HG02623 (cell line): ENCODE results near the gene ARID1A.
A peak's percentile ranks its signal among the peaks of the same experiment; 100 is the strongest.

Source experiments
- ATAC-seq: cut with Tn5 transposase; IDR thresholded peaks from one replicate; pipeline ENCODE4 v1.9.1; 2021; ENCODE audit warnings: moderate library complexity; ENCODE audit not compliant: unreplicated experiment

Gene ARID1A

GRCh38 chr1:26727476-26727875, 31.7 kb downstream of the ARID1A start:
- no peak for ATAC-seq

DNA sequence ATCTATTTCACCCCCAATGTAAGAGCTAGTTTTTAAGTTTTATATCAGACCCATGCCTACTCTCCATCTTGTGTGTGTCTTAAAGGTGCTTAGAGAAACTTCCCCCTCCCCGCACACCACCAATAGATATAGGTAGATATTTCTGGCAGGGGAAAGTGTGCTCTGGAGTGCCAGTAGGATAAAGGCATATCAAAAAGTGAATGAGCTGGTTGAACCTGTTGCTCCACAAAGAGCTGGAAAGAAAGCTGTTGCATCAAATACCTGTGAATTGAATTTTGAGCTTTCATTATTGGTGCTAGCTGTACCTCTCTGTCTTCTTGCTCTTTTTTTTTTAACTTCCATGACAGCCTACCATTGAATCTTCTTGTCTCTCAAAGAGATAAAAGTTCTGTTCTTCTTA, 32.8 kb downstream of the ARID1A start:
- ATAC-seq = no peak

DNA sequence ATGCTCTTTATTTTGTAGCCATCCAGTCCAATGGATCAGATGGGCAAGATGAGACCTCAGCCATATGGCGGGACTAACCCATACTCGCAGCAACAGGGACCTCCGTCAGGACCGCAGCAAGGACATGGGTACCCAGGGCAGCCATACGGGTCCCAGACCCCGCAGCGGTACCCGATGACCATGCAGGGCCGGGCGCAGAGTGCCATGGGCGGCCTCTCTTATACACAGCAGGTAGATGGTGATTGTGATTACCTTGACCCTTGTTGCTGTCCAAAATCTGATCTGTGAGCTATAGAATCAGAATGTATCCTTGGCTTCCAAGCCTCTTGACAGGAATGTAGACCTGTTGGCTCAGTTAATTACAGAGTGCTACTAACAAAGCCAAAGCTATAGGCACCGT, 33.8 kb downstream of the ARID1A start:
- no peak for ATAC-seq

DNA sequence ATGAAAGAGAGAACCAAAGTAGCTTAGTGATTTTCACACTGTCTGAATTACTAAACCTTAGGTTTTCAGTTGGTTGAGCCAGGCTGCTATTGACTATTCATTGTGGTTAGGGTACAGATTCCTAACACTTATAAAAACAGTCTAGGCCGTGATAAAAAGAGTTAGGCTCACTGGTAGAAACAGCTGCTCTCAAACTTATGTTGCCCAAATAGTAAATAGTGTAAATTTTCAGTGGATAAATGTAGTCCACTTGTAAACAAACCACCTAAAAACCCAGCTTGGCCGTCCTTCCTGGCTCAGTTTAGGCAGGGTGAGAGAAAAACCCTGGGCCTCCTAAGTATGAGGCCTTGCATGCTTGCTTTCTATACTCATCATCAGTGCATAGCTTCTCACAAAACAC, 34.9 kb downstream of the ARID1A start:
- ATAC-seq = no peak

DNA sequence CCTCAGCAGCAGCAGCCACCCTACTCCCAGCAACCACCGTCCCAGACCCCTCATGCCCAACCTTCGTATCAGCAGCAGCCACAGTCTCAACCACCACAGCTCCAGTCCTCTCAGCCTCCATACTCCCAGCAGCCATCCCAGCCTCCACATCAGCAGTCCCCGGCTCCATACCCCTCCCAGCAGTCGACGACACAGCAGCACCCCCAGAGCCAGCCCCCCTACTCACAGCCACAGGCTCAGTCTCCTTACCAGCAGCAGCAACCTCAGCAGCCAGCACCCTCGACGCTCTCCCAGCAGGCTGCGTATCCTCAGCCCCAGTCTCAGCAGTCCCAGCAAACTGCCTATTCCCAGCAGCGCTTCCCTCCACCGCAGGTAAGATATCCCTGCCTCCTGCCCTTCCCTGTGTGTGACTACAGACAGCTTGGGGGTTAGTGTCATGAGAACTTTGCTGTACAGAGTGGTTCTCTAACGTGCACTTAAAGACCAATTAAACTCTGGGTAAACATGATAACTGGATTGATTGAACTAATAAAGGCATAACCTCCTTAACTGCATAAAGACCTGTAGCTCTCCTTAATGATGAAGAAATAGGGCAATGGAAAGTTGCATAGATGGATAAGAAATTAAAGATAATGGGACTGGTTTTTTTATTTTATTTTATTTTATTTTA, 35.6 kb downstream of the ARID1A start:
- no peak for ATAC-seq

- no peak for ATAC-seq
These were observed 37.6 kb downstream of the ARID1A start for GRCh38 chr1:26733392-26733791.

DNA sequence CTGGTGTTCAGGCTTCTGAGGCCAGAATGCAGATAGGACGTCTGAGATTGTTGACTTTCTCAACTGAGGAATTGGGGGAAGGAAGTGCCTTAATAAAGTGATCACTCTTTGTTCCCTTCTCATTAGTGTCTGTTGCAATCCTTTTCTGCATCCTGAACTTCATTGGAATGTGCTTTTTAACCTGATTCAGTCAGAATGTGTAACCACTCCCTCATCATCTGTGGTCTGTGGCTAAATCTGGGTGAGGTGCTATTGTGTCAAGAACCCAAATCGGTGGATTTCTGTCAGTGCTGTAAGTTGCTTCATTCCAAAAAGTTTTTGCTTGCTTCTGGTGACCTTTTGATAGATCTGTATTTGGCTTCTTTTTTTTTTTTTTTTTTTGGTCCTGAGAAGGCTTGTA, 38.2 kb downstream of the ARID1A start:
- ATAC-seq = no peak

DNA sequence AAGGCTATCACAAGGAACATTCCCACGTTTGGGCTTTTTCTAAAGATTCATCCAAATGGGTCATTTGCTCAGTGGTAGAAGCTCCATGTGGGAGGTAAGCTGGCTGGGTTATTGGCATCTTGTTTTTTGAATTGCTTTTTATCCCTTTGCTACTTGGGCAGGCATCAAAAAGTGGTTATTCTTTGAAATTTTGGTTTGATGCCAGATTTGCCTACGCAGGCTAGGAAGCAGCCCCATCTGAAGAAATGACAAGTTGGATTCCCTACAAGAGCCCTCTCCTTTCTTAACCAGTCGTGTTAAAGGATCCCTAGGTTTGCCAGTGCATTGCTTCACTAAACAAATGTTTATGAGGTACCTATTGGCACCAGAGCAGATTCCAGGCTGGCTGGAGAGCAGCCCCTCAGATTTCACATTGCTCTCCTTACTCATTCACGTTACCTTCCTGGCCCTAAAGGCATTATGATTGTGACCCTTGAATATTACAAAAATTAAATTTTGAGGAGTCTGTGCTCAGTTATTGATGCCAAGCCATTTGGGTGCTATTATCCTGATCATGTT, 38.8 kb downstream of the ARID1A start:
- no peak for ATAC-seq

- ATAC-seq = no peak
These were observed 43.6 kb downstream of the ARID1A start for GRCh38 chr1:26739329-26739914.

DNA sequence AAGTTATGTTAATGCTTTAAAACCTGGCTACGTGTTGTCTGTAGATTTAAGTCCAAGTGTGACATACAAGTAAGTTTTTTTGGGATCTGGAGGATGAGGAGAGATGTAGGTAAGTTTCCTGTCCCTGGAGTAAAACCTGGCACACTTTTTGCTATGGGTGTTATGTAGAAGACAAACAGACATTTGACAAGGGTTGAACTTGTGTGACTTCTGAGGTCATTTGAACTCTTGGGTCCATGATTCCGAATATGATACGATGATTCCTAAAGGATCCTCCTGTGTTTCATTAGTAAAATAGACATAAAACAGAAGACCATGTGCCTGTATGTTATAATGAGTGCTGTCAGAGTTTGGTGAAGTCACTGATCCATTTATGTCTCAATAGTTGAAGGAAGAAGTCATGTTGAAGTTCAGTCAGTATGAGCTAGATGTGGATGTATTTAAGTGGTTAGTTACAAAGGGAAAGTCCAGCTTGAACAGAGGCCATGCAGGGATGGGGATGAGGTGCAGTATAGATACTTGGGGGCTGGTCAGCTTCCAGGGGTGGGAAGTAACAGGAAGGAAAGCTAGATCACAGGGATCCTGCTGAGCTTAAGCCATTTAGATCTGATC, 44.3 kb downstream of the ARID1A start:
- no peak for ATAC-seq

- ATAC-seq = no peak
These were observed 45.1 kb downstream of the ARID1A start for GRCh38 chr1:26740952-26741351.

- no peak for ATAC-seq
These were observed 47.7 kb downstream of the ARID1A start for GRCh38 chr1:26743426-26744059.

- peak; percentile 96 for ATAC-seq
These were observed 48.5 kb downstream of the ARID1A start for GRCh38 chr1:26744075-26744959.

GRCh38 chr1:26745191-26745590, 49.4 kb downstream of the ARID1A start:
- ATAC-seq = no peak

DNA sequence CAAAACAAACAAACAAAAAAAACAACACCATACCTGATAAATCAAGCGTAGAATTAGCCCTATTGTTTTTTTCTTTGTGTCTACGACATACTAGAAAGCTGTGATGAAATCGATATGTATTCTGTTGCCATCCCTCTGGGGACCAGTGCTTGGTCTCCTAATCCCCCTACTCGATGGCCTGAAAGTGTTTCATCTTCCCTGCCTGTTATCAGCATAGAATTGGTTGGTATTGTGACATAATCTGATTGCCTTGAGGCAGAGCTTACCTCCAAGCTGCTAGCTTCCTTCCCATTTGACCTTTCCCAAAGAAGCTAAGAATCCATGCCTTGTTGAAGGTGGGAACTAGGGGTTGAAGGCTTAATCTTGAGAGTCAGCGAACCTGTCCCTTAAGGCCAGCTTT, 51.2 kb downstream of the ARID1A start:
- no peak for ATAC-seq

GRCh38 chr1:26748351-26748750, 52.5 kb downstream of the ARID1A start:
- no peak for ATAC-seq

- no peak for ATAC-seq
These were observed 53.6 kb downstream of the ARID1A start for GRCh38 chr1:26749458-26749857.

- no peak for ATAC-seq
These were observed 54.6 kb downstream of the ARID1A start for GRCh38 chr1:26750428-26750827.

DNA sequence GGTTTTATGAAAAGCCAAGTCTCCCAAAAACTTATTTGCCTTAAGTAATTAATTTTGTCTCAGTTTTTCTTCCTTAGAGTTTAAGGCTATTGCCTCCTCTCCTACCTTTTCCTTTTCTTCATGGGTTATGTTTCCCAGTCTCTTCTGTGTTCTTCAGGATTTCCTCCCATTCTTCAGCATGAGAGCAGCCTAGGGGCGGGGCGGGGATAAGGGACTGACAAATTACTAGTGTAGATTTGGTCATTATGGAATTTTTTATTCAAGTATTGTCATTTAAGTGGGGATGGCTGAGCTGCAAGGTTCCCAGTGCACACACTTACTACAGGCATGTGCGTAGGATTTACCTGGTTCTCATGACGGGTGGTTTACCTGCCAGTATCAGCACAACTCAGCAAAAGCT, 56.7 kb downstream of the ARID1A start:
- no peak for ATAC-seq

DNA sequence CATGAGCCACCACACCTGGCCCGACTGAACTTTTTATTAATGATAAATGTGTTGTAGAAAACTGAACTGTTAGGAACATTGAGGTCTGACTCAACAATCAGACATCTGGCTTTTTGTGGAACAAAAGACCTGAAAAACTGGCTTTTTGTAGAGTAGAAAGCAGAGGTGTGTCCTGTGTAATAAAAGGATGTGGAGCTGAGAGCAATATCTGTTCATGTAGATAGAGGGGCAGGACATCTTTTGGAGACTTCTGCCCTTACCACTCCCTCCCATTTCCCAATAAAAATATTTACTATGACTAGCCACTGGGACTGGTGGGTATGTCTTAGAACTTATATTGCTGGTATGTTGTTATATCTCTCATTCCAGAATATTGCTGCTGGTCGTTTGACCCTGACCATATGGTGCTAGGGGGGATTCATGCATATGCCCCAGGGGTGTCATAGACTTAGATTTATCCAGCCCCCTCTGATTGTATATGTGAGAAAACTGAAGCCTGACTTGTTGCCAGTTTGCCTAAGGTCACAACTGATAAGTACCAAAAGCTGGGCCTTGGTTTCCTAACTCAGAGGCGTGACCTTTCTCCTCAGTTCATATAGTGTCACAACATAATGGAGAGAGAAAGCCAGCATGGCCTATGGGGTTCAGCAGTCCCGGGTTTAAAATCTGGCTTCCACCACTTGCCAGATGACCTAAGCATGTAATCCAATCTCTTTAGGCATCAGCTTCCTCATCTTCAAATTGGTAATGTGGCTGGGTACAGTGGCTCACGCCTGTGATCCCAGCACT, 58.5 kb downstream of the ARID1A start:
- ATAC-seq = no peak
